Hematopoietic multipotent progenitor cell treated with erythropoietin and hydrocortisone succinate and interleukin-3 and kit ligand, for 6 days (in vitro differentiated cells): ENCODE measurements around the gene MYRF.

ENCODE experiments used
- DNase-seq: peaks from one replicate; pipeline ENCODE4 v3.0.0-alpha.2; 2015

Gene MYRF

DNA sequence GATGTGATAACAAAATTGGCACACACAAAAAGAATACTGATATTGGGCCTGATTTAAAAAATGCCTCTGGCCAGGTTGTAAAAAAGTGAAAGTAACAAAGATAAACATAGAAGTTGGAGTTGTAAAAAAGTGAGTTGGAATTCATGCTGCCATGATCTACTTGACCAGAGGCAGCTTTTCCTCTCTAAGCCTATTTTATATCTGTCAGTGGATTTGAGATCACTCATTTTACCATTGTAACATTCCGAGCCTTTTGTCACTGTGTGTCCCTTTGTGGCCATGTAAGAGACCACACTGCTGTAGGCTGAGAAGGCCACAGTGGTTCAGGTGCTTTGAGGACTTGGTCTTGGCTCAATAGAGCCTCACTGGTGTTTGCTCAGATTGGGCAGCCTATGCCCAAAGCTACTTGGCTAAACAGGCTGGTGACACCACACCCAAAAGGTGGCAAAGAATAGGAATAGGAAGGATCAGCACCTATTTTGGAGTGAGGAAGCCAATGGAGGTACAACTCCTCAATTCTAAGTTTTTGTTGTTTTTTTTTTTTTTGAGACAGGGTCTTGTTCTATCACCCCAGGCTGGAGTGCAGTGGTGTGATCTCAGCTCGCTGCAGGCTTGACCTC, 47.3 kb downstream of the MYRF start:
- no peak for DNase-seq

DNA sequence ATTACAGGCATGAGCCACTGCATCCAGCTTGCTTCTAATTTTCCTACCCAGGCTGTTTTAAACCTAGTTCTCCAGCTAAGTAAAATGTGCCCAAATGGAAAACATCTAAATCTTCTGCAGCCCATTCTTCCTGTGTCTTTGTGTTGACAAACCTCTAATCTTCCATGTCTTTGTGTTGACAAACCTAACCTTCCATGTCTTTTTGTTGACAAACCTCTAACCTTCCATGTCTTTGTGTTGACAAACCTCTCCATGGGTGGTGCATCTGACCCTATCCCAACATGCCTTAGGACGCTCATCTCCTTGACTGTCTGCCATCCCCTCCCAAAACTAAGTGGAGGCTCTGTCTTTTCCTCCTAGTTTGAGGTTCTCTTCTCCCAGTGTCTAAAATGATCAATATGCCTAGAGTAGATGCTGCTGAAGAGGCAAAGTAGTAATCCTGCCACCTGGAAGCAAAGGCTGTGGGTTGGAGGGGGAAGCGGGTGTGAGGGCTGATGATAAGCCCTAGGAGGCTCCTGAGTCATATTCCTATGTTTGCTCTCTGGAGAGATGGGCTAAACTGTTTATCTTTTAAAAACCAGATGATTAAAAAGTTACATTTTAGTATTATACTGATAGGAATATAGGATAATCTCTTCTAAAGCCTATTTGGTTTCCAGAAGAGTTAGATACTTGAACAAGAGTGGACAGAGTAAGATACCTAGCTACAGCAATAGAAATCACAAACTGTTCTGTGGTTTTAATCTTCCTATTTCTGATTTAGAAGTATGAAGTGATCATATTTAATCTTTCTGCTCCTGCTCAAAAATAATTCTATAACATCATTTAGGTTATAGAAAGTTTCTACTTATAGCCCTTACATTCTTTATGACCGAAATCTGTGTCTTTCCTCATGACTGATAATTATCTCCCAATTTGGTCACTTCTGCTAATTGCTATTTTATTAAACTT, 48.2 kb downstream of the MYRF start:
- peak; percentile 82 for DNase-seq

DNA sequence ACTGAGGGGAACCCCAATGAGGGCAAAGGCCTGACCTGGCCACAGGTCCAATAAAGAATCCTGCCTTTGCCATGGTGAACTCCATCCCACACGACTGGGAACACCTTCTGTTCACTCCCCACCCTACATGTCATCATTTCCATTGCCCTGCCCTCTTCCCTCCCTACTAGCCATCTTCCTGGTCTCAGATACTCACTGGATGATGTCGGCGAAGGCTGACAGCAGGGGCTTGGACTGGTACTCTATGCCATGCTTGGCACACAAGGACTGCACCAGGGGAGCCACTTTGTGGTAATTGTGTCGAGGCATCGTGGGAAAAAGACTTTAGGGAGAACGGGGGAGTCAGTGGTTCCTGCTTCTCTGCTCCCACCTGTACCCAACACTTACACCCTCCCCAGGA, 50.2 kb downstream of the MYRF start:
- DNase-seq, result no peak

DNA sequence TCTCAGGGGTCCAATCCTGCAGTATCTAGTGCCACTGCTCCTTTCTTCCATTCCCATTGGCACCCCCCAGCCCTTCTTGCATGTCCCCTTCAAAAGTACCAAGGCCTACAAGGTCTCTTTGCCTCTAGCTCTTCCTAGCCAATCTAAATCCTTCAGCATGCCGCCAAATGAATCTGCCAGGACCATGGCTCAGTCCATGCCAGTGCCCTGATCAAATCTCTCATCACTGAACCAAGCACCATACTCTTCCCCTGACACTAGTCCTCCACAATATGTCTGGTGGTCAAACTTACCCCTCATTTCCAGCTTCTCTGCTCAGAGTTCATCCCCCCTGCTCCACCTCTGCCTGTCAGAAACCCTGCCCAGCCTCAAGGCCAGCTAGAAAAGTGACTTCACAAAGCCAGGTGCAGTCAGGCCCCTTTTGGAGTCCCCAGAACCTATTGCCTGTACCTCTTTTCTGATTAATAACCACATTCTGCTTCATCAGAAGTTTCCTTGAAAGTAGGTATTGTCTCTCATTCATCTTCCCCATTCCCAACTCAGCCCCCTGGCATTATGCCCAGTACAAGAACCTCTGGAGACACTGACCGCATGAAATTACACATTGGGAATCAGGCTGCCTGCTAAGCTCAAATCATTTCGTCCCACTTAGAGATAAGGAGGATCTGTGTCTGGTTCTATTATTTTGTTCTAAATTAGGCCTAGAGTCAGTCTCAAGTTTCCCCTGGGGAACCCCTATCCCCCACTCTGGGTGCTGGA, 51.6 kb downstream of the MYRF start:
- no peak for DNase-seq

DNA sequence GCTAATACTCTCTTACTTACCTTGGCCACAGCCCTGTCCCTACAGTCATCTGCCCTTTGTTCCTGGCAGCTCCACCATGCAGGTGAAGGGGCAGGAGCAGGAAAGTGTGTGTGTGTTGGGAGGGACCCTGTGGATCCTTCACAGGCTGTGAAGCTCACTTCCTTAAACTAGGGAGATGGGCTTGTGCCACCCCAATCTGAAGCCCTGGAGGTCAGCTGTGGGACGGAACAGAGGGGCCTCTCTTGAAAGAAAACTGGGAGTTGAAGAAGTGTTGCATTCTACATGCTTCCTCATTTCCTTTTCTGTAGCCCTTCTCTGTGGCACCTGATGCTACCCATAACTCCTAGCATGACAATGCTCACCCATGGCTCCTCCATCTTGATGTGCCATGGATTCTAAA, 52.7 kb downstream of the MYRF start:
- DNase-seq, result no peak

- DNase-seq, result no peak
Observed at GRCh38 chr11:61806785-61807184, 54.3 kb downstream of the MYRF start.

GRCh38 chr11:61810671-61811175, 58.3 kb downstream of the MYRF start:
- no peak for DNase-seq

DNA sequence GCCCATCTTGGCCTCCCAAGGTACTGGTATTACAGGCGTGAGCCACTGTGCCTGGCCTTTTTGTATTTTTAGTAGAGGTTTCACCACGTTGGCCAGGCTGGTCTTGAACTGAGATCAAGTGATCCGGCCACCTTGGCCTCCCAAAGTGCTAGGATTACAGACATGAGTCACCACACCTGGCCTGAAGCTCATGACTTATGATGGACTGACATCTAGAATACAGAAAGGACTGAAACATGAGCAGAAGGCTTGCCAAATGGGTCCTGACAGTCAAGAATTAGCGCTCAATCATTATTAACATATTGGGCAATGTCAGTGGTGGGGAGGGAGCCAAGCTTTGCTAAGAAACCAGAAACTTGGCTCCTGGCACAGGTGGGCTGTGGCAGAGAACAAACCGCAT, 59.4 kb downstream of the MYRF start:
- DNase-seq, result no peak

GRCh38 chr11:61812736-61813411, 60.4 kb downstream of the MYRF start:
- no peak for DNase-seq

DNA sequence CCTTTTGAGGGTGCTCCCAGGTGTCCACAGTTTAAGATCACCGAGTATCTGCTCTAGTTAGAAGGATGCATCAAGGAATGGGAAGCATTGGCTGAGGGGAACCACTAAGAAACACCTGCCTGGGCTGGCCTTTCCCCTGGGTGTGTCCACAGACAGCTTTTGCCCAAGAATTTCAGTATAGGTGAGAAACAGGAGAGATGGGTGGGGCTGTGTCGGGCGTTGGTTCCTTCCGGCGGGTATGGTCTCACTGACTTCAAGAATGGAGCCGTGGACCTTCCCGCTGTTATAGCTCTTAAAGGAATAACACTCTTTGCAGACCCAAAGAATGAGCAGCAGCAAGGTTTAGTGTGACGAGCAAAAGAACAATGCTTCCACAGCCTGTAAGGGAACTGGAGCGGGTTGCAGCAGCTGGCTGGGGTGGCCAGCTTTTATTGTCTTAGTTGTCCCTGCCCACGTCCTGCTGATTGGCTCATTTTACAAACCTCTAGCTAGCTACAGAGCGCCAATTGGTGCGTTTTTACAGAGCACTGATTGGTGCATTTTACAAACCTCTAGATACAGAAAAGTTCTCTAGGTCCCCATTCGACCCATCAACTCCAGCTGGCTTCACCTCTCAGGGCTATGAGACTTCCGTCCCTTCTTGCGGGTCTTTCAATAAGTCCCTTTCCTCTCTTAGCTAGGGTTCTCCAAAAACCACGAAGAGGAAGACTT, 62.0 kb downstream of the MYRF start:
- DNase-seq, result peak; percentile 74

GRCh38 chr11:61814958-61815789, 62.7 kb downstream of the MYRF start:
- DNase-seq, result peak; percentile 90

DNA sequence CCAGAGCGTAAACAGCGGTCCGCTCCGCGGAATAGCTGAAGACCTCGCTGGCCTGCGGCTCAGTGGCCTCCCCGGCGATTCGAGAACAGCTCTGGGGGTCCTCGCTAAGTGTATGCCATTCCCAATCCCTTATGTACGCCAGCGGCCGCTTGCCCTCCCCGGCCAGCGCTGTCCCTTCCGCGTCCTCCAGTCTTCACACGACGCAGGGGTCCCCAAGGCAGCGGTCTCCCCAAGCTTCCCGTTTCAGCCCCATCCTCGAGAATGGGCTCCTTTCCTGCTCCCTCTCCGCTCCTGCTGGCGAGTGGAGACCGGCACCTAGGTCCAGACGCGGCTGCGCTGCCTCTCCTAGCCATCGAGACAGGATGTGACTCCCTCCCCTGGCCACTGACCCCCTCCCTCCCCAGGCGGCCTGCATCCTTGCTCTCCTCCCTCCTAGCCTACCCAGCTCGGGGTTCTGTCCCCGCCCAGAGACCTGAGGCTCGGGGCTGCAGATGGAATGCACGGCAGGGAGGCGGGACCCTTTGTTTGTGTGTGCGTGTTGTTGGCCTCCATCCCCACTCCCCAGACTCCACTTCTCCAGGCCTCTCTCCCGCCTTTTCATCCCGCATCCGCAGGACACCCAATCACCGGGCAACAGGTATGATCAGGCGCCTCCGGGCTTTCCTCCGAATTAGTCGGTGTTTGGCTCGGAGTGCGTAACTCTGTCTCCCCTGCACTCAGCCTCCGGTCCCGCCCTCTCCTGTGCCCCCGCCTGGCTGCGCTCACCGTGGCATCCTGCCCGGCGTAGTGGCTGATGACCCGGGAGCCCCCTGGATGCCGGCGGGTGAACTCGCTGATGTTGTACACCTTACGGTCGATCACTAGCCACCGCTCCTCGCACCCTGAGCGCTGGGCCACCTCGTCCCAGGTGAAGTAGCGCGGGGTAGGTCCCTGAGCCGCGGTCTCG, 63.6 kb downstream of the MYRF start:
- peak; percentile 77 for DNase-seq

DNA sequence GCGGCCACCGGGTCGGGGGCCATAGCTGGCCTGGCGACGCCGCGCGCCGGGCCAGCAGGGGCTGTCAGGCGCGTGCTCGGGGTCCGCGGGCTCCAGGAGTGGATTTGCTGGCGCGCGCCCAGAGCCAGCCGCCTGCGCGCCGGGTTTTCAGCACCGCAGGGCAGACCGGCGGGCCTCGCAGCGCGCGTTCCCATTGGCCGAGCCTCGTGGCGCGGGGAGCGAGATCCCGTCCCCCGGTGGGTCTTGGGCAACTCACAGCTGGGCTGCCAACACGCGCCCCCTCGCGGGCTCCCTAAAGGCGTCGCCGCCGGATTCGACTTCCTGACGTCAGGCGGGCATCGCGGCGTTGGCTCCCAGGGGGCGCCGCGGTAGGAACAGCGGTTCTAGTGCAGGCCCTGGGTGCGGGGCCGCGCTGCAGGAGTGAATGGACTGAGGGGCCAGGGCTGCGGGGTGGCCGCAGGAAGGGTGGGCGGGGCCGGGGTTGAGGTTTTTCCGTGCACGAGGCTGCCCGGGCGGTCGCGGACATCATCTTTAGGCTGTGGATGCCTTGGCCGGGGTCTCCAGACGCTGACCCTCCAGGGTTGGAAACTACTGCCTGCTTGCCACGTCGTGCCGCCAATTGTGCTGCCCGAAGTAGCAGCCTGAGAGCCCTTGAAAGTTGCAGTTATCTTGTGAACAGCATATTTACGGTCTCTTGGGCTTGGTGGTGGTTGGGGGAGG, 64.5 kb downstream of the MYRF start, which contains the start of gene FADS1:
TSS of gene FADS1 (minus strand) at position 268 of the 720 bp plus-strand sequence. CDS start at position 194, 74 bp downstream.
- DNase-seq, result peak; percentile 98

GRCh38 chr11:61817471-61818202, 65.2 kb downstream of the MYRF start:
- DNase-seq, result no peak

- DNase-seq, result no peak
Observed at GRCh38 chr11:61820174-61820573, 67.7 kb downstream of the MYRF start.

DNA sequence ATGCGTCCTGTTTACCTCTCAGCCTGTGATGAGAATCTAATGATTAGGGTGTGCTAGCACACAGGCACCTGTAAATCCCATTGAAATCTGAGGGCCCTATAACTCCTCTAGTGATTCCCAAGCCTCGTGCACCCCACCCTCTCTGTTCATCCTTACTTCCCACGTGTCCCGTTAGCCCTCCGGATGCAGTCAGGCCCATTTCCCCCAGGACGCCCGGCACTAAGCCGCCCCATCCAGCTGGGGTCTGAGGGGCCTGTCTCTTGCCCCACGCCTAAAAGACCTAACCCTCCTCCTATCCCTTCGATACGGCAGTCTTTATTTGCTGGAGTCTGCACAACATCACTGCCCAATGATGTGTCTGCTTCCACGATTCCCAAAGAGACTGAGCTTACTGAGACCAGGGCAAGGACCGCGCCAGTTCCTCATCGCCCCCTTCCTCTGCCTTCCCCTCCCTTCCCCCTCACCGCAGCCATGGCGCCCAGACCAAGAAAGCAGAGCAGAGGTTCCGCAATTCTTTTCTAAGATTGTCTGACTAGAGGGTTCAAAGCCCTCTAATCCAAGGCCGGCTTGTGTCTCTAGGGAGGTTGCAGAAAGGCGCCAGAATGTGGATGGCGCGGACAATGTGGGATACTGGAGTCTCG, 74.6 kb downstream of the MYRF start:
- peak; percentile 76 for DNase-seq

- peak; percentile 99 for DNase-seq
Observed at GRCh38 chr11:61827571-61828378, 75.3 kb downstream of the MYRF start, which contains the start of gene FADS2. TSS of gene FADS2 (plus strand) at chr11:61828300. CDS start at chr11:61828391, 91 bp downstream.
